GM19240 (cell line): ENCODE measurements around the gene TMEM150B.

Experiments used
- DNase-seq: peaks from one replicate; pipeline ENCODE4 v3.0.0; 2011; ENCODE audit warnings: low spot score; ENCODE audit not compliant: insufficient read length

TMEM150B gene

DNA sequence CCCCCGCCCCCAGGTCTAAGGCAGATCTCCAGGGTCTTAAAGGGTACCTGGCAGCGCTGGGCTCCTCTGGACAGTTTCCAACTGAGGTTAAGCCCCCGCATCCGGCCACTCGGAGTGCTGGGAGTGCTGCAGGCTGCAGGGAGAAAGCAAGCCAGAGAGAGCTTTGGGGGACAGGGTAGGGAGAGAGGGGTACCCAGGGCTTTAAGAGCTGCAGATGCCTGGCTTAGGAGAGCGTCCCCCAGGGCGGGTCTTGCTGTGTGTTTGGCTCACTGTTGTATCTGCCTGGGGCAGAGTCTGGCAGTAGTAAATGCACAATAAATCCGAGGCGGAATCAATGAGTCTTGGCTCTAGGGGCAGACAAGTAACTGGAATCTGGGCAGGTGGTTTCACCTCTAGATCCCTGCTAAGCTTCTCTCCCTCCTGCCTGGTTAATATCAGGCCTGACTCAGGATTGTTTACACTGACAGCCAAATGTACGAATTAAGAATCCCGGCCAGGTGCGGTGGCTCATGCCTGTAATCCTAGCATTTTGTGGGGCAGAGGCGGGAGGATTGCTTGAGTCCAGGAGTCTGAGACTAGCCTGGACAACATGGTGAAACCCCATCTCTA is 30.2 kb upstream of the TMEM150B start:
- no peak for DNase-seq

DNA sequence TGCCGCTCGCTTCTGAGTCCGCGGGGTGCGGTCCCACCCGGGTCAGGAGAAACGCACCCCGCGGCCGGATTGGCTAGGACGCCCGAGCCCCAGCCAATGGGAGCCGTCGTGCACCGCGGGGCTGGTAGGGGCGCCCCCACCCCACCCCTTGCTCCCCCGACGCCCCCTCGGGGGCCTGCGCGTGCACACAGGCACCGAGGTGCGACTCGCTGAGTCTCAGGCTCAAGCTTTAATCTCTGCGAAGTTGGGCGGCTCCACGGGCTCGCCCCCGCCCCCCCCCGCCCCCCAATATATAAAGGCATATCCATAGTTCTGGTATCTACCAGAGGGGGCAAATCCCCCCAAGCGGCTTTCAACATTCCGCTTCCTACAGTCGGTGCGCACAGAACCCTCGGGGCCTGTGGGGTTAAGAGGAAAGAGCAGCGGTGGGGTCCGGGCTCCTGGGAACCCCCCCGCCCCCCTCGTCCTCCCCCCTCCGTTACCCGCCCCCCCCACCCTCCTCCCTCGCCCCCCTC is 29.6 kb upstream of the TMEM150B start, which contains the start of gene COX6B2:
COX6B2 (minus strand) TSS at position 22 of the 515 bp plus-strand sequence. CDS start 198 bp downstream, outside the sequence.
- DNase-seq, result no peak

DNA sequence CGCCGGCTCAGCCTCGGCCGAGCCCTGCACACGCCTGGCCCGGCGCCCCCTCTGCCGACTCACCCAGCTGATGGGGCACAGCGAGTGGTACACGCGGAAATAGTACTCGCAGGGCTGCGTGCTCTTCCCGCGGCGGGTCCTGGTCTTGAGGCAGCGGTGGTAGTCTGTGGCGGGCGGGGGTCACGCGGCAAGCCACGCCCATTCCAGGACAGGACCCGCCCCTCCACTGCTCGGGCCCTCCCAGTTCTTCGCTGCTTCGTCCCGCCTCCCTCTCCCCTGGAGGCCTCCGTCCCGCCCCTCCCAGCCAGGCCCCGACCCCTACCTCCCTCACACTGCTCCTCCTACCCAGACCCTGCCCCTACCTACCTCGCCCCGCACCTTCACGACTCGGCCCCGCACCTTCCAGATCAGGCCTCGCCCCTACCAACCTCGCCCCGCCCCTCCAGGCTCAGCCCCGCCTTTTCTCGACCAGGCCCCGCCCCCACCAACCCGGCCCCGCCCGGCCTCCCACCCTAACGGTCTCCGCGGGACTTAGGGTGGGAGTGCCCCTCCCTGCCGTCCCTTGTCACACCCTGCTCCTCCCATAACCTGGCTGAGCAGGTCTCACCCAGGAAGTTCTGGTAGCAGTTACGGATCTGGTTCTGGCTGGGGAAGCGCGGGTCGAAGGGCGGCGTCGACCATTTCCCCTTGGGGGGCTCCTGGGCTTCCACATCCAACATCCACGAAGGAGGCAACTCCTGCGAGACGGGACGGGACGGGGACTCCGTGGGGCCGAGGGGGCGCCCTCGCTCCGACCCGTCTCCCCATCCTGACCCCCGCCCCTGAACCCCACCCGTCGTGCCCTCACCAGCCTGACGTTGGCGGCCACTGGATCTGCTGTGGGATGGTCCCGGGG is 28.9 kb upstream of the TMEM150B start:
- DNase-seq, result no peak

DNA sequence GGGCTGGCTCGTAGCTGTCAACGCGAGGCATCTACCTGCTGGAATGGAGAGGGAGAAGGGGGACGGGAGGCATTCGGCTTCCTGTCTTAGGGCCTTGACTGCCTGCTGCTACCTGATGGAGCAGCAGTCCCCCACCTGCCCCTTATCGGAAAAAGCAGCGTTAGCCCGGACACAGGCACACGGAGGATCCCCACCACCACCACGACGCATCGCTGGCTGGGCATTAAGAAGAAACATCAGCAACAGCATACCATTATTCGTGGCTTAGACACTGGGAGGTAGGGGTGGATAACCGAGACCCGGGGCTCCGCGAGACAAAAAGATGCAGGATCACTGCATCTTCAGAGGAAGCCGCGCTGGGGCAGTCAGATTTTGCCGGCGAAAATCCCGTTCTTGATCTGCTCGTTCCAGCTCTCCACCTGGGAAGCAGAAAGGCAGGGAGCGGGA is 28.2 kb upstream of the TMEM150B start:
- DNase-seq, result no peak

DNA sequence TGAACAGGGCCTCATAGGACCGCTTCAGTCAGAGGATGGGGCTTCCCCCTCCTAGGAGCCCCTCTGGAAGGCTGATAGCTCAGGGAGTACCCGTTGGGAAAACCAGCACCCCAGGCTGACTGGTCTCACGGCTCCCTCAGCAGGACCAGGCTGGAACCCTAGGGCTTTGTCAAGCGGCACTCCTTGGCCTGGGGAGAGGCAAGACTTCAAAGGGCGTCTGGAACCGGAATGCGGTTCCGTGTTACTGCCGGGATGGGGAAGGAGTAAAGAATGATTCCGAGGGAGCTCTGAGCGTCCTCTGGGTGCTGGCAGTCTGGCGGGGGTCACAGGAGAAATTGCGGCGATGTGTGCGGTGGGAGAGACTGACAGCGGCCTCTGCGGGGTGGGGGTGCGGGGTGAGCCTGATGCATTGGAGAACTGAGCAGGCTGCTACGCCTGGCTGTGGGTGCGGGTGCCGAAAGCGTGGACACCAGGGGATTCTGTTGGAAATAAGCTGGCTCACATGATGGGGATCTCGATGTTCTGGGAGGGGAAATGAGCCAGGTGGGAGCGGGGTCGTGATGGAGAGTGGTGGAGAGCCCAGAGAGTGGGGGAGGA is 27.5 kb upstream of the TMEM150B start:
- DNase-seq, result no peak

DNA sequence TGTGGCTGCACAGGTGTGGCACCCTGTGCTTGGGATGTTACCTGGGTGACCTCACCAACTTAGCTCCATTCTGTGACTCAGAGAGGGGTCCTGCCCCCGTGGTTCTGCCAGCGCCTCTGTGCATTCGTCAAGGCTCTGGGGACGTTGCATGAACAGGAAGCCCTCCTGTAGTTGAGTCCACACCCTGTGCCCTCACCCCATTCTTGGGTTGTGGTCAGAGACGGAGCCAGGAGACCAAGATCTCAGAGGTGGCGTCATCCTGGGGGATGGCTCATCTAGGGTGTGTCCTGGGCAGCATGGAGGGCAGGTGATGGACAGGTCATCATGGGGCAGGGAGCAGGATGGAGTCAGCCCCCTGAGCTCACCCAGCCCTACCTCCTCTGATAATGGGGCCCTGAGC is 26.9 kb upstream of the TMEM150B start:
- no peak for DNase-seq

DNA sequence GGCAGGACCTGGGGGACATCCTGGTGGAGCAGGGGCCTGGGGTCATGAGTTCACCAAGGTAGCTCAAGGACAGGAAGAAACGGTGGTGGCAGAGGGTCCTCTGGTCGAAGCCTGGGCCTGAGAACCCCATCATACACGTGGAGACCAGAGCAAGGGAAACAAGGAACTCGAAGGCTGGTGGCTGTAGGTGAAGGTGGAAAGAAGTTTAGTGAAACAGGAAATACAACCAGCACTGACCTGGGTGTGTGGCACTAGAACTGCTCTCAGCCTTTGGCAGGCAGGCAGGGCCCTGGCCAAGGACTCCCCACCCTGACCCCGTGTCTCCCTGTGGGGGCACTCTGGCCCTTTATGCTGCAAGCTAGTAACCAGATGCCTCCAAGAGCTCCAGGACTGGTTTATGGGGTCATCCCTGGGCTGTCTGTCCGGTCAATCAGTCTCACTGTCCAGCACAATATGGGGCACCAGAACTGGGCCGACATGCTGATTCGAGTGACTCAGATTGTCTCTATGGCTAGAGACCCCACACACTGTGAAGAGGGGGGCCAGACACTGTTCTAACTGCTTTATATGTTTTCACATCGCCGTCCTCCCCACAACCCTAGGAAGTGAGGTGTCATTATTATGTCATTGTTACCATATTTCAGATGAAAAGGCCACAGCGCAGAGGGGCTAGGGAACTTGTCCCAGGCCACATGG is 25.6 kb upstream of the TMEM150B start:
- DNase-seq, result no peak

DNA sequence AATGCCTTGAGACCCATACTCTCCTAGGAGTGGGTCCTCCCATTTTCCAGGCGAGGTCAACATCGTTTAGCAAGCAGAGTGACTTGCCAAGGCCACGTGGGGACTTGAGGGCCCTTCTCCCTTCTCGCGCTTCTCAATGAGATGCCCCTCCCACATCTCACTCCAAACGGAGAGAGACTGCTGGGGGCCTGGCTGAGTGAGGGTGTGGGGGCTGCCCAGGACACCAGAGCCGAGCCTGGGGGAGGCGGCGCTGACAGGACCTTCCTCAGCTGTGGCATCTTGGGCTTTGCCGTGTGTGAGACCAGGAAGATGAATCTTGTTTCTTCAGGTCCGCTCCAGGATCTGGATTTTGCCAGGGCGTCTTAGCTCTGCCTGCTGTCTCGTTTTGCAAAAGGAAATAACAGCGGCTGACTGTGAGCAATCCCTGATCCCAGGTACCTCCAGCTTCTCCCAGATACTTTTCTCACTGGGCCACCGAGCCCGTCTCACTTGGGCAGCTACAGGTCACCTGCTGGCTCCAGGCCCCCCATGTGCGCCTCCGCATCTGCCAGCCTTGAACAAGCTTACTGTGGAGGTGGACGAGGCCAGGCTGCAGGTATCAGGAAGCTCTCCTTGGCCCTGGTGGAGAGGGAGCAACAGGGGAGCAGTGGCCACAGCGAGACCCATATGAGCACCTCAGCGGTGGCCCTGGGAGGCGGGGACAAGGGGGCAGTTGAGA is 23.3 kb upstream of the TMEM150B start:
- no peak for DNase-seq

DNA sequence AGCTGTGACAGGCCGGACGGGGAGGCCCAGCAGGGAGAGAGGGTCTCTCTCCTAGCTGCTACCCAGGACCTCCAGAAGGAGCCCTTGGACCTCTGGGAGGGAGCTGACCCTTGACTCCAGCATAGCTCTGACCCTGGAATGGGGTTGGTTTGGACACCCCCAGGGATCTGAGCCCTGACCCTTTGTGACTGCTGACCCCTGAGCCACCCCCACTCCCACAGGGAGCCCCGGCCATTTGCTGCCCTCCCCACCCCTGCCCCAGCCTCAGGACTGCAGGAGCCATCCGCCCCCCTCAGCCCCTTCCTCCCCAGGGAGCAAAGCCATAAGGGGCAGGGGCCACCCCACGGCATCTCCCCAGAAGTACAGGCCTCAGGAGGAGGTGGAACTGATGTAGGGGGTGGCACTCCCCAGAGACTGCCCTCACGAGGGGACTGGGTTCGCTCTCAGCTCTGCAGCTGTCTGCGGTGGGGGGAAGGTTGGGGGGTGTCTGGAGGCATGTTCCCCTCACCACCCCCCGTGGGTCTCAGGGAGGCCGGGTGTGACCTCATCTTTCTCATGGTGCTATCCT is 22.4 kb upstream of the TMEM150B start:
- no peak for DNase-seq

DNA sequence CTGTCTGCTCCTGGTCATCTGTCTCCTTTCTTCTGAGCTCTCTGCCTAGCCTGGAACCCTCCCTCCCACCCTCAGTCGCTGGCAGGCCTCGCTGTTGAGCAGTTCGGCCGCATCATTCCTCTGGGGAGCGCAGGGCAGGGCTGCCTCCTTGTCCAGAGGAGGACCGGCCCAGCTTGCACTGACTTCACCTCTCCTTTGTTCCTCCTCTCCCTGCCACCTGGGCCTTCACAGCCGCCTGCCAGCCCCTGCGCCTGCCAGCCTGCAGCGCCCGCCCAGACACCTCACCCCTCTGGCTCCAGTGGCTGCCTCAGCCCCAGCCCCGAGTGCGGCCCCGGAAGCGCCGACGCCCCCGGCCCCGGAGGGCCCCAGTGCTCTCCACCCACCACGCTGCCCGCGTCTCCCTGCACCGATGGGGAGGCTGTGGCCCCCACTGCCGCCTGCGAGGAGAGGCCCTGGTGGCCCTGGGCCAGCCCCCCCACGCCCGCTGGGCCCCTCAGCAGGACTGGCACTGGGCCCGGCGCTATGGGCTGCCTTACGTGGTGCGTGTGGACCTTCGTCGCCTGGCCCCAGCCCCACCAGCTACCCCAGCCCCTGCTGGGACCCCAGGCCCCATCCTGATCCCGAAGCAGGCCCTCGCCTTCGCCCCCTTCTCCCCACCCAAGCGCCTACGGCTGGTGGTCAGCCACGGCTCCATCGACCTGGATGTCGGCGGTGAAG is 21.7 kb upstream of the TMEM150B start:
- no peak for DNase-seq

DNA sequence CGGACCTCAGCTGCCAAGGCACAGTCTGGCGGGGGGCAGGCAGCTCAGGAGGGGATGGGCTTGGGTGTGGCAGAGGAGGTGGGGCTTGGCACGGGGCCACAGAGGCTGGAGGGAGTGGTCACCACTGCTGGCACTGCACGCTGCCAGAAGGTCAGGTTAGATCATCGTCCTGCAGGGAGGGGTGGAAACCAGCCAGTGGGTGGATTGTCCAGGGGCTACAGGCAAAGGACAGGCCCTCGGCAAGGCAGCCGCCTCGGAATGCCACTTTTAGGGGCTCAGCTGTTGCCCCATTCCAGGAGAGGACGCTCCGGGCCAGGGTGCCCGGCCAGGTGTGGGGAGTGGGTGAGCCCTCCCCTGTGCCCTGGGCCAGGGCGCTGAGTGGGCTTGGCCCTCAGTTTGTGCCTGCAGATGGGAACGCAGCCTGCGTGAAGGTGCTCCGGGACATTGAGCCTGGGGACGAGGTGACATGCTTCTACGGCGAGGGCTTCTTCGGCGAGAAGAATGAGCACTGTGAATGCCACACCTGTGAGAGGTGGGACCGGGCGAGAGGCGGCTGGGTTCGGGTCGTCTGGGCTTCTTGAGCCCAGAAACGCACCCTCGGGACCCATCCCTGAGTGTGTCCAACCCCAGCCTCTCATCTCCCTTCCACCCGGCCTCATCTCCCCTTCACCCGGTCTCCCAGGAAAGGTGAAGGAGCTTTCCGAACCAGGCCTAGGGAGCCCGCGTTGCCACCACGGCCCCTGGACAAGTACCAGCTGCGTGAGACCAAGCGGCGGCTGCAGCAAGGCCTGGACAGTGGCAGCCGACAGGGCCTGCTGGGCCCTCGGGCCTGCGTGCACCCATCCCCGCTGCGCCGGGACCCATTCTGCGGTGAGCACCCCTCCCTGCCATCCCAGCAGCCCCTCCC is 20.9 kb upstream of the TMEM150B start:
- no peak for DNase-seq

DNA sequence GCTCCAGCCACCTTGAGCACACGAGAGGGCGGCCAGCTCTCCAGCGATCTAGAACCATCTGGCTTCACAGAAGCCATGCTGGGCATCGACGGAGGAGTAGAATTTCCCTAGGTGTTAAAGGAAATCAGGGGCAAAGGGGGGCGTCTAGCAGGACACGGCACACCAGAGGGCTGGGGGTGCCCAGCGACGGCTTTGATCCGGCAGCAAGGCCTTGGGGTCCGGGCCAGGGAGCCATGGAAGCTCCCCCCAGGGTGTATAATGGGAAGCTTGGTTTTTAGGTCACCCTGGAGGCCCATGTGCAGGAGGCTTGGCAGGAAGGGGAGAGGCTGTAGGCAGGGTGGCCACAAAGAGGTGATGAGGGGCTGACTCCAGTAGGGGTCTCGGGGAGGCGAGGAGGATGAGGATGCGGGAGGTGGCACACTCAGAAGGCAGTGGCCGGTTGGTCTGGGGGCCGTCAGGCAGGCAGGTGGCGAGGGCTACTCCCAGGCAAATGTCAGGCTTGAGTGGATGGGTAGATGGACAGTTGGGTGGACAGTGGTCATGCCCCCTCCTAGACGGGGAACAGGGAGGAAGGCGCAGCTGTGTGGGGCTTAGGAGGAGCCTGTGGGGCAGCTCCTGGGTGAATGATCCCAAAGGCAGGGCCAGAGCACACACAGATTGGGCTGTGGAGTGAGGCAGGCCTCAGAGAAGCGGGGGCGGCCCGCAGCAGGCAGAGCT is 20.1 kb upstream of the TMEM150B start:
- DNase-seq, result no peak

DNA sequence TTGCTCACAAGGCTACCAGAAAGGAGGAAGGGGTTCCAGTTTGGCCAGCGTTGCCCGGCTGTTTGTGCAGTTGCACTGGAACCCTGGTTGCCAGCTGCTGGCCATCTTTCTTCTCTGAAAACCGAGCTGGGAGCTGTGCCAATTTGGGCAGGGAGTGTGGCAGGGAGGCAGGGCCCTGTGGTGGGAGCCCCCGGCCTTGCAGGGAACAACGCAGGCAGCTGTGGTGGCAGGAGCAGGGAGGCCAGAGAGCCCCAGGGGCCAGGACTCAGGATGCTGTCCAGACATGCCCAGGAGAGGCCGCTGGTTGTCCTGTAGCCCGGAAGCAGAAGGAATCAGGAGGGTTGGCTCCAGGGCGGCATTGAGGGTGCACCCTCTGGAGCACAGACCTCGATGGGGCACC is 19.3 kb upstream of the TMEM150B start:
- DNase-seq, result no peak

DNA sequence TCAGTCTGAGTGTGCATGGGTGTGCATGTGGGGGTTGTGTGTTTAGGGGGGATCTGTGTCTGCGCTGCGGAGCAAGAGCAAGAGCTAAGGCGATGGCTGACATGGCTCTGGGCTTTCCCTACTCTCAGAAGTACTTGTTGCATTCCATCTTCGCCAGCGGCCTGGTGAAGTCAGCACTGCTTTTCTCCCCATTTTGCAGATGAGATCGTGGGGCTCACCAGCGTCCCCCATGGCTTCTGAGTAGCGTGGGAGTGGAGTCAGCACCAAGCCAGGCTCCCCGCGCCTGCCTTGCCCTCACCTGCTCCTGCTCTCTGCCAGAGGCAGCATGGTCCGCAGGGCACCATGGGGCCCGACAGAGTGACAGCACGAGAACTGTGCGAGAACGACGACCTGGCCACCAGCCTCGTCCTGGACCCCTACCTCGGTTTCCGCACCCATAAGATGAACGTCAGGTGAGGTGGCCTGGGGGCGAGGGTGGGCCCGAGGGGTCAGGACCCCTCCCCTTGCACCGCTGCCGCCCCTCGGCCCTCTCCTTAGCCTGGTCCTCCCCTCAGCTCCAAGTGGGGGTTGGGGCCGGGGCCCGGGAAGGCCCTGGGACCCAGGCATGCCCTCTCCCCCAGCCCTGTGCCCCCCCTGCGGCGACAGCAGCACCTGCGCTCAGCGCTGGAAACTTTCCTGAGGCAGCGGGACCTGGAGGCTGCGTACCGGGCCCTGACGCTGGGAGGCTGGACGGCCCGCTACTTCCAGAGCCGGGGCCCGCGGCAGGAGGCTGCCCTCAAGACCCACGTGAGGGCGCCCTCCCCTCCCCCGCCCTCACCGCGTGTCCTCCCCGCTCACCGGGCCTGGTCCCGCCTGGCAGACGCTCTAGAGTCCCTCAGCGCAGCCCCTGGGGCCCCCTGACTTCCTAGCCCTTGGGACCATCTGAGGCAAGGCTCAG is 16.7 kb upstream of the TMEM150B start:
- DNase-seq, result no peak

DNA sequence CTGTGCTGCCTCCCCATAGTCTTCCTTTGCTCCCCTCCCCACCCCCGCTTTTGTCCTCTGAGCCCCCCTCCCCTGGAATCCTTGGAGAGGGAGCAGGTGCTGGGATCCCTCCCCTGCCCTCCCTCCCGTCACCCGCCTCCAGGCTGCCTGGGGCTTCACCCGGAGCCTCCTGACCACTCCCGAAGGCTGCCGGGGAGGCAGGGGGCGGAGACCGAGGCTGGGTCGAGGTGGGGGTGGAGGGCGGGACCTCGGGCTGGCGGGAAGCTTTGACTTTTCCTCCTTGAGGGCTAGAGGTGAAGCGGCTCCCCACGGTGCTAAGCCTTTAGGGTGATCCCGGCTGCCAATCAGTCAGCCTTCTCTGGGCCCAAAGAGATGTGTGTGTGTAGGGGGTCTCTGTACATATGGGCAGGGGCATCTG is 16.0 kb upstream of the TMEM150B start:
- DNase-seq, result peak; percentile 93

DNA sequence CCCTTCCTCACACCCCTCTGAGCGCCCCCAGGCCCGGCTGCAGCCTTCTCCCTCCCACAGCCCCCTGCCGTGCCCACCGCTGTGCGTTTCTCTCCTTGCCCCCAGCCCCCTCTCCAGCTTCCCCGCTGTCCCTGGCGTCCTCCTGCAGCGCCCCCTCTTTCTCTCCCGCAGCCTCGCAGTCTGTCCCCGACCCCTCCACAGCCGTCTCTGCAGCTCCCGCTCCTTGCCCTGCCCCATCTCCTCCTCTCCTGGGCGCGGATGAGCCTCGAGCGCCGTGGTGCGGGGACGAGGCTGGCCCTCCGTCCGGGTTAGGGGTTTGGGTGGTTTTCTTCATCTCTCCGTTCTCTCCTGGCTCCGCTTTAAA is 15.6 kb upstream of the TMEM150B start:
- DNase-seq, result no peak
